Measurements from ENCODE around the gene FYN.

Gene FYN

DNA sequence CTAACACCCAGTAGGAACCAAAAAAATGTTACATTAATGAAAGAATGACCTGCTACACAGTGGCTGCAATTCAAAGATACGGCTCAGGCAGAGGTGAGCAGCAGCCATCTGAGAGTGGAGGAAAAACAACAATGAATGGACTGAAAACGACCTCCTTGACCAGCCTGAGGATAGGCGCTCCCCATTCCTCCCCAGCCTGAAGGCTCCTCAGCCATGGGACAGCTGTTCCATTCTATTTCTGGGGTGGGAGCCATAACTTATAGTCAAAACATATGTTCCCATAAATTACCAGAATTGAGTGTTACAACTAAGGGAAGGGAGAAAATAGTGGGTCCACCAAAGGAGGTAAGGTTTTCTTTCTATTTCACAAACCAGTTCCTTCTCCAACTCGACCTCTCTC lies 27.2 kb downstream of the FYN start:
- Histone ChIP-seq H3K4me3 (ENCODE audit: low read length) (no peak overlapping the region), H3K9ac (ENCODE audit: low read length) (no peak overlapping the region), H3K9me3 (ENCODE audit: control insufficient read depth, low read length) (no peaks in the 10 kb centered on the region), H3K36me3 (ENCODE audit: control insufficient read depth, insufficient read depth, low read length) (no peaks in the 10 kb centered on the region), H3K4me1 (ENCODE audit: control insufficient read depth, insufficient read depth, low read length) (peaks cover 28% of the 10 kb centered on the region), H3K27me3 (ENCODE audit: control insufficient read depth, insufficient read depth, low read length) (no peaks in the 10 kb centered on the region)

DNA sequence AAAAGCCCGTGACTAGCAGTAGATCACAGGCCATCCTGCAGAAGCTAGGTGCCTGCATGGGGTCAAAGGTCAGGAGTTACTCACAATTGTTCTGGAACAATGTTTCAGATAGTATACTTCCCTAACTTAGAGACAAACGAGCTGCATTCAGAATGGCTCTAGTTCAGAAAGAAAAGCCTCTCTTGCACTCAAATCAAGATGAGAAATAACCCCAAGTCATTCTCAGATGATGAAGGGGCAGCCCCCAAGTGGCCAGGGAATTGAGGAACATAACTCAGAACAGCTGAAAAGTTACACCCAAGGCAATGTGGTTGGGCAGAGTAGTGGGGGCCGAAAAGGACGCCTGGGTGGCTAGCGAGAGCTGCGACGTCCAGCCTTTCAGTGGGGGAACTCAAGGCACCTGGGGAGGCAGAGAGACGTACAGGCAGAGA lies 27.8 kb downstream of the FYN start:
- H3K27me3 ChIP-seq (ENCODE audit: control insufficient read depth, insufficient read depth, low read length), result no peaks in the 10 kb centered on the region
- no peaks in the 10 kb centered on the region for H3K9me3 ChIP-seq (ENCODE audit: control insufficient read depth, low read length)
- H3K4me3 ChIP-seq (ENCODE audit: low read length), result no peak overlapping the region
- peaks cover 28% of the 10 kb centered on the region for H3K4me1 ChIP-seq (ENCODE audit: control insufficient read depth, insufficient read depth, low read length)
- no peak overlapping the region for H3K9ac ChIP-seq (ENCODE audit: low read length)
- H3K36me3 ChIP-seq (ENCODE audit: control insufficient read depth, insufficient read depth, low read length), result no peaks in the 10 kb centered on the region

- H3K27me3 ChIP-seq (ENCODE audit: control insufficient read depth, insufficient read depth, low read length), result no peaks in the 10 kb centered on the region
- H3K9me3 ChIP-seq (ENCODE audit: control insufficient read depth, low read length), result no peaks in the 10 kb centered on the region
- H3K9ac ChIP-seq (ENCODE audit: low read length), result no peak overlapping the region
- H3K4me1 ChIP-seq (ENCODE audit: control insufficient read depth, insufficient read depth, low read length), result peaks cover 28% of the 10 kb centered on the region
- H3K36me3 ChIP-seq (ENCODE audit: control insufficient read depth, insufficient read depth, low read length), result no peaks in the 10 kb centered on the region
- H3K4me3 ChIP-seq (ENCODE audit: low read length), result no peak overlapping the region
Measured at GRCh38 chr6:111844921-111845320, 28.3 kb downstream of the FYN start.

DNA sequence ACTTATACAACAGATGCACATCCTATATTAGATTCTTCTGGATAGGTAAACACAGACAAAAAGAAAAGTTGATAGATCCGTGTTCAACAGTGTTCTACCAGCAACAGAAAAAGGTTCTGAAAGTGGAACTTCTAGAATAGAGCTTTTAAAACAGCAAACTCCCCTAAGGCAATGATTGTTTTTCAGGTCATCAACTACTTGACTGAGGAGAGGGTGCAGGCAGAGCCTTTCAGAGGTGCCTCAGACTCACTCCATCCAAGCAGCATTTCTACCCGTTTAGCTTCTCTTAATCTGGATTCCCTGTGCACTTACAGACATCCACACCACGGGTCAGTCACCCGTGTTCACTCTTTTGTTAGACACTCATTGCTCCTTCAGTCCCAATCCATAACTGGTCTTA lies 28.9 kb downstream of the FYN start:
- Histone ChIP-seq H3K9ac (ENCODE audit: low read length) (no peak overlapping the region), H3K4me3 (ENCODE audit: low read length) (no peak overlapping the region), H3K27me3 (ENCODE audit: control insufficient read depth, insufficient read depth, low read length) (no peaks in the 10 kb centered on the region), H3K4me1 (ENCODE audit: control insufficient read depth, insufficient read depth, low read length) (peaks cover 28% of the 10 kb centered on the region), H3K36me3 (ENCODE audit: control insufficient read depth, insufficient read depth, low read length) (no peaks in the 10 kb centered on the region), H3K9me3 (ENCODE audit: control insufficient read depth, low read length) (no peaks in the 10 kb centered on the region)

- peaks cover 28% of the 10 kb centered on the region for H3K4me1 ChIP-seq (ENCODE audit: control insufficient read depth, insufficient read depth, low read length)
- no peaks in the 10 kb centered on the region for H3K9me3 ChIP-seq (ENCODE audit: control insufficient read depth, low read length)
- no peak overlapping the region for H3K9ac ChIP-seq (ENCODE audit: low read length)
- H3K27me3 ChIP-seq (ENCODE audit: control insufficient read depth, insufficient read depth, low read length), result no peaks in the 10 kb centered on the region
- H3K4me3 ChIP-seq (ENCODE audit: low read length), result no peak overlapping the region
- no peaks in the 10 kb centered on the region for H3K36me3 ChIP-seq (ENCODE audit: control insufficient read depth, insufficient read depth, low read length)
Measured at GRCh38 chr6:111843347-111844147, 29.7 kb downstream of the FYN start.

GRCh38 chr6:111842891-111843290 lies 30.4 kb downstream of the FYN start:
- Histone ChIP-seq H3K36me3 (ENCODE audit: control insufficient read depth, insufficient read depth, low read length) (no peaks in the 10 kb centered on the region), H3K4me3 (ENCODE audit: low read length) (no peak overlapping the region), H3K4me1 (ENCODE audit: control insufficient read depth, insufficient read depth, low read length) (peaks cover 28% of the 10 kb centered on the region), H3K9me3 (ENCODE audit: control insufficient read depth, low read length) (no peaks in the 10 kb centered on the region), H3K9ac (ENCODE audit: low read length) (no peak overlapping the region), H3K27me3 (ENCODE audit: control insufficient read depth, insufficient read depth, low read length) (no peaks in the 10 kb centered on the region)

- Histone ChIP-seq H3K9me3 (ENCODE audit: control insufficient read depth, low read length) (no peaks in the 10 kb centered on the region), H3K36me3 (ENCODE audit: control insufficient read depth, insufficient read depth, low read length) (no peaks in the 10 kb centered on the region), H3K27me3 (ENCODE audit: control insufficient read depth, insufficient read depth, low read length) (no peaks in the 10 kb centered on the region), H3K4me3 (ENCODE audit: low read length) (no peak overlapping the region), H3K9ac (ENCODE audit: low read length) (no peak overlapping the region), H3K4me1 (ENCODE audit: control insufficient read depth, insufficient read depth, low read length) (peaks cover 28% of the 10 kb centered on the region)
Measured at GRCh38 chr6:111842271-111842822, 30.9 kb downstream of the FYN start.

DNA sequence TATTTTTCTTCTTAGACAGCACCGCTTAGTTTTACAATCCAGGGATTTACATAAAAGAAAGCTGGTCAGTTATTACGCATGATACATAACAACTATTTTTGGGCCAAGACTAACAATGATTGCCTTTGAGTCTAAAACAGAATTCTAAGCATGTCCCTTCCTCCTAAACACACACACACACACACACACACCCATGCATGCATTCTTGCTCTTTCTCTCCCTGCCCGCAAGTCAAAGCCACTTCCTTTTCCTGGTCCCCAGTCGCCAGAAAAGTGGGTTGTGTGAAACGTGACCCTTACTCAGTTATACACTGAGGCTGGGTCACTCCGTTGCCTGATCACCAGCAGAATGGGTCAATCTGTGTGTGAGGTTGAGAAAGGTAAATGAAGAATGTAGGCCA lies 31.4 kb downstream of the FYN start:
- no peak overlapping the region for H3K9ac ChIP-seq (ENCODE audit: low read length)
- peaks cover 28% of the 10 kb centered on the region for H3K4me1 ChIP-seq (ENCODE audit: control insufficient read depth, insufficient read depth, low read length)
- H3K9me3 ChIP-seq (ENCODE audit: control insufficient read depth, low read length), result no peaks in the 10 kb centered on the region
- H3K4me3 ChIP-seq (ENCODE audit: low read length), result no peak overlapping the region
- H3K27me3 ChIP-seq (ENCODE audit: control insufficient read depth, insufficient read depth, low read length), result no peaks in the 10 kb centered on the region
- H3K36me3 ChIP-seq (ENCODE audit: control insufficient read depth, insufficient read depth, low read length), result no peaks in the 10 kb centered on the region

DNA sequence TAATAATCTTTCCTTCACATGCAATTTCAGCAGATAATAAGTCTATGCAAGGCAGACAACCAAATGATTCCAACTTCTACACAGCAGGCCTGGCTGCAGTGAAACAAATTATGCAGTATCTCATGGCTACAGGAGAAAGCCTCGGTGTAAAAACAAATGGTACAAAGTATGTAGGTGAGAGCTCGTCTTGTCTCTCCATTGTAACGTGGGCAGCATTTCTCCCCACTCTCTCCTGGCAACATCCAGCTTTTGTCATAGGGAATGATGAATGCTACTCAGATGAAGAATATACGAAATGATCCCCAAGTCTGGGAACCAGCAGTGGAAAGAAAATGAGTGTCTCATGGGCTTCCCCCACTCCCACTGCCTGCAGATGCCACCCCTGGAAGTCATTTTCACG lies 32.4 kb downstream of the FYN start:
- no peaks in the 10 kb centered on the region for H3K9me3 ChIP-seq (ENCODE audit: control insufficient read depth, low read length)
- no peaks in the 10 kb centered on the region for H3K27me3 ChIP-seq (ENCODE audit: control insufficient read depth, insufficient read depth, low read length)
- no peaks in the 10 kb centered on the region for H3K36me3 ChIP-seq (ENCODE audit: control insufficient read depth, insufficient read depth, low read length)
- H3K9ac ChIP-seq (ENCODE audit: low read length), result no peak overlapping the region
- no peak overlapping the region for H3K4me3 ChIP-seq (ENCODE audit: low read length)
- H3K4me1 ChIP-seq (ENCODE audit: control insufficient read depth, insufficient read depth, low read length), result peaks cover 28% of the 10 kb centered on the region

- H3K36me3 ChIP-seq (ENCODE audit: control insufficient read depth, insufficient read depth, low read length), result no peaks in the 10 kb centered on the region
- no peak overlapping the region for H3K9ac ChIP-seq (ENCODE audit: low read length)
- no peak overlapping the region for H3K4me3 ChIP-seq (ENCODE audit: low read length)
- no peaks in the 10 kb centered on the region for H3K27me3 ChIP-seq (ENCODE audit: control insufficient read depth, insufficient read depth, low read length)
- H3K9me3 ChIP-seq (ENCODE audit: control insufficient read depth, low read length), result no peaks in the 10 kb centered on the region
- H3K4me1 ChIP-seq (ENCODE audit: control insufficient read depth, insufficient read depth, low read length), result peaks cover 18% of the 10 kb centered on the region
Measured at GRCh38 chr6:111838749-111839484, 34.3 kb downstream of the FYN start.

DNA sequence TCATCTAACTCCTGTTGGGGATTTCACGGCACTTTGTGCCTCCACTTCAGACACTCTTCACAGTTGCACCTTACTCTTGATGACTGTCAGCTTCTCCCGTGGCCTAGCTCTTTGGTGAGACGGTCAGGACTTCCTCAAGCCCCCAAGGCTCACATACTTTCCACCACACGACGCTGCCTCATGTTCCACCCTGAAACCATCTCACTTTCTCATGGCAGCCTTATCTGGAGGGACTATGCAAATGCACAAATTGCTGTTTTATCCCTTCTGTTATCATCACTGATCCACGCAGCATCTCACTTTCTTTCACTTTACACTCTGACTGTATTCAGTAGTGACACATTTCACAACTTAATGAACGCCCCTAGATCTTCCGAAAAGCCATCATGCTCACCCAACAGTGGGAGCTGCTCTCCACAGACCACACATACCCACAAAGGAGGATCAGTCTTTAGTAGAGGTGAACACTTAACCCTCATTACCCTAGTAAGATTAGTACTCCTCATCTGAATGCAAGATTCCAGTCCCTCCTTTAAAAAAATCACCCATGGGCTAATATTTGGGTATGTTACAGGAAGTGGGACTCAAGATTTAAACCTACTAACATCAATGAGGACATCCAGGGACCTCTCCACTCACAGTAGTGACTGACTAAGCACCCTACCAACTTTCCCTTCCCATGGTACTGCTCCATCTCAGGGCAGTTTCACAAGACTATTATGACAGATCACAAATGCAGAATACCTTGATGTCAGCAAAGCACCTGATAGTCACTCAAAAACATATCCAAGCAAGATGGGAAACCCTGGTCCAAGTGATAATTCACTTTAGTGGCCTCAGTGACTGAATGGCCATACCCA lies 35.4 kb downstream of the FYN start:
- peaks cover 16% of the 10 kb centered on the region for H3K4me1 ChIP-seq (ENCODE audit: control insufficient read depth, insufficient read depth, low read length)
- H3K27me3 ChIP-seq (ENCODE audit: control insufficient read depth, insufficient read depth, low read length), result no peaks in the 10 kb centered on the region
- H3K9me3 ChIP-seq (ENCODE audit: control insufficient read depth, low read length), result no peaks in the 10 kb centered on the region
- H3K4me3 ChIP-seq (ENCODE audit: low read length), result no peak overlapping the region
- no peak overlapping the region for H3K9ac ChIP-seq (ENCODE audit: low read length)
- no peaks in the 10 kb centered on the region for H3K36me3 ChIP-seq (ENCODE audit: control insufficient read depth, insufficient read depth, low read length)

Measured in mucosa of stomach (tissue), 1 donor.